Stimulated activated CD8-positive, alpha-beta memory T cell treated with anti-CD3 and anti-CD28 coated beads, Interleukin-4, amount 100 ng/mL, for 4 hours (primary cell): ENCODE measurements around the gene TLN1.
A peak's percentile ranks its signal among the peaks of the same experiment; 100 is the strongest.

Source experiments
- DNase-seq, 2 donors: peaks; one replicate each; pipeline ENCODE4 v3.0.0-alpha.2; 2020; ENCODE audit warnings: low read depth in 2 of 2, low spot score in 1 of 2

Gene TLN1

GRCh38 chr9:35669331-35670145 lies 62.5 kb downstream of the TLN1 start:
- DNase-seq = no peak

- no peak for DNase-seq
Observed at GRCh38 chr9:35667939-35668338, 64.1 kb downstream of the TLN1 start.

- no peak for DNase-seq
Observed at GRCh38 chr9:35666549-35666948, 65.4 kb downstream of the TLN1 start.

GRCh38 chr9:35666045-35666444 lies 66.0 kb downstream of the TLN1 start:
- no peak for DNase-seq

GRCh38 chr9:35665471-35665818 lies 66.5 kb downstream of the TLN1 start:
- no peak for DNase-seq

GRCh38 chr9:35664531-35665470 lies 67.2 kb downstream of the TLN1 start, which contains the start of gene ARHGEF39:
Gene ARHGEF39, minus strand, starts transcription at chr9:35665195. Its CDS starts 26 bp downstream, at chr9:35665169.
- peak in 1 of 2 donors; percentile 31 for DNase-seq

- DNase-seq = no peak
Observed at GRCh38 chr9:35662437-35662836, 69.6 kb downstream of the TLN1 start.

GRCh38 chr9:35661756-35662350 lies 70.1 kb downstream of the TLN1 start:
- no peak for DNase-seq

GRCh38 chr9:35660966-35661415 lies 71.0 kb downstream of the TLN1 start:
- no peak for DNase-seq

- DNase-seq = no peak
Observed at GRCh38 chr9:35659340-35659739, 72.7 kb downstream of the TLN1 start.

GRCh38 chr9:35658968-35659220 lies 73.1 kb downstream of the TLN1 start:
- DNase-seq = no peak

- peak; percentile 58 to 67 for DNase-seq
Observed at GRCh38 chr9:35658137-35658967, 73.6 kb downstream of the TLN1 start, which contains the start of gene CCDC107. Gene CCDC107, plus strand, starts transcription at chr9:35658292. Its CDS starts 88 bp downstream, at chr9:35658380.

GRCh38 chr9:35657546-35658136 lies 74.4 kb downstream of the TLN1 start, which contains the start of gene RMRP:
Gene RMRP, minus strand, starts transcription at chr9:35658019.
- peak; percentile 82 to 92 for DNase-seq

- no peak for DNase-seq
Observed at GRCh38 chr9:35656831-35657545, 75.0 kb downstream of the TLN1 start.

GRCh38 chr9:35656348-35656747 lies 75.6 kb downstream of the TLN1 start:
- DNase-seq = no peak

GRCh38 chr9:35653611-35654010 lies 78.4 kb downstream of the TLN1 start:
- no peak for DNase-seq

- no peak for DNase-seq
Observed at GRCh38 chr9:35652829-35653209, 79.2 kb downstream of the TLN1 start.

GRCh38 chr9:35651956-35652828 lies 79.8 kb downstream of the TLN1 start:
- no peak for DNase-seq
